ENCODE measurements around the gene PKNOX2. TPM values are rescaled to one million over a fixed set of nuclear protein-coding genes. Genes with fewer than 3 reads are reported as not detected.

Gene PKNOX2
- total and polyA plus RNA-seq, 2 of the 8 experiments (the other 6 are each of a cell fraction or from before 2014, with no cell fraction given) = 2.0 TPM

GRCh38 chr11:125211191-125211947 lies 46.8 kb downstream of the PKNOX2 start:
- no peak overlapping the region for H3K4me3 ChIP-seq (ENCODE audit: extremely low read depth in 1 of 4, insufficient read depth in 2 of 4, low read depth in 3 of 4, low read length in 4 of 4)
- H2AFZ ChIP-seq (ENCODE audit: low read length) = no peak overlapping the region
- H3K23me2 ChIP-seq (ENCODE audit: low read depth, low read length) = no peaks in the 10 kb centered on the region; the same call in 1 of the 2 replicates
- FAIRE-seq (no peak), DNase-seq (ENCODE audit: low read depth in 1 of 2, low spot score in 2 of 2) (no peak)
- H3K4ac ChIP-seq (replicated peaks; ENCODE audit: insufficient read length, low read depth, low read length) = no peak overlapping the region
- no peak overlapping the region; the same call in 1 of the 2 replicates for H2BK20ac ChIP-seq (ENCODE audit: low read length)
- H2BK15ac ChIP-seq (ENCODE audit: low read length) = 0 out of 2 replicates have a peak overlapping the region, but pooled peaks have one; percentile 8
- H3K23ac ChIP-seq (ENCODE audit: insufficient read length) = no peak overlapping the region
- H3K27ac ChIP-seq (ENCODE audit: low read depth, low read length) = no peak overlapping the region
- H3K79me1 ChIP-seq (ENCODE audit: low read depth, low read length) = no peaks in the 10 kb centered on the region
- H3K27me3 ChIP-seq (replicated peaks in 1 of 4; ENCODE audit: control insufficient read depth in 3 of 4, extremely low read depth in 1 of 4, insufficient read depth in 3 of 4, low read length in 3 of 4) = no peaks in the 10 kb centered on the region; a peak in 2 of 7 replicates
- H3K4me1 ChIP-seq (replicated peaks in 1 of 4; ENCODE audit: control insufficient read depth in 3 of 4, insufficient read depth in 4 of 4, low read length in 3 of 4) = peaks cover 12 to 28% (median 17%) of the 10 kb centered on the region in 4 experiments
- no peaks in the 10 kb centered on the region for H3K79me2 ChIP-seq (ENCODE audit: control insufficient read depth in 1 of 2, insufficient read depth in 2 of 2, low read length in 2 of 2)
- H3K9me3 ChIP-seq (ENCODE audit: insufficient read depth in 2 of 2, low read depth in 1 of 2, low read length in 1 of 2) = no peaks in the 10 kb centered on the region
- ChIA-PET CTCF (ENCODE audit: partially characterized antibody) (interaction anchor here (0.9 to 5.8 kb wide), 9 partner anchors 13 to 217 kb away, joined by 3 to 44 read pairs (median 4); no protein-coding TSS in a partner anchor), POLR2A (ENCODE audit: partially characterized antibody) (no interaction called here)
- H3K9ac ChIP-seq (replicated peaks in 1 of 4; ENCODE audit: extremely low read depth in 1 of 4, low read depth in 3 of 4, low read length in 3 of 4) = no peak overlapping the region
- TF ChIP-seq SAP30 (IDR thresholded peaks at IDR 0.05; ENCODE audit: insufficient read depth, insufficient replicate concordance, low read length) (no peak), GTF2F1 (IDR thresholded peaks at IDR 0.05; ENCODE audit: borderline replicate concordance, low read depth, low read length) (no peak), JUN (IDR thresholded peaks at IDR 0.05; ENCODE audit: low read depth, low read length) (no peak), BACH1 (IDR thresholded peaks at IDR 0.05; ENCODE audit: low read length) (no peak), CBX8 (IDR thresholded peaks at IDR 0.05; ENCODE audit: borderline replicate concordance, low read depth, low read length) (no peak), ASH2L (IDR thresholded peaks at IDR 0.05; ENCODE audit: low read length) (no peak), SP4 (IDR thresholded peaks at IDR 0.05; ENCODE audit: low read length) (no peak), RAD21 (IDR thresholded peaks at IDR 0.05 in 1 of 2, conservative IDR thresholded peaks at IDR 0.05 in 1 of 2; ENCODE audit: low read depth in 2 of 2, low read length in 2 of 2) (peak in 1 of 2 experiments; percentile 23; a peak in 1 of 4 replicates), NRF1 (IDR thresholded peaks at IDR 0.05; ENCODE audit: low read depth, low read length) (no peak)
- no peak overlapping the region for H4K5ac ChIP-seq (ENCODE audit: insufficient read length, low read depth, low read length)
- H2BK12ac ChIP-seq (ENCODE audit: low read depth, low read length) = no peak overlapping the region; the same call in 1 of the 2 replicates
- no peak overlapping the region for H4K91ac ChIP-seq (replicated peaks; ENCODE audit: insufficient read length, low read length)
- 73% methylated on average over 5 of the region's 5 CpGs; no CpG with 5 or more reads in 1 of the 2 experiments for WGBS, 2 experiments (ENCODE audit: extremely low coverage in 1 of 2, insufficient coverage in 1 of 2, insufficient read length in 1 of 2, insufficient replicate concordance in 2 of 2, low coverage in 1 of 2, low lambda C conversion rate in 2 of 2, missing lambda C conversion rate in 1 of 2)
- no peak overlapping the region for H2AK5ac ChIP-seq (ENCODE audit: low read depth, low read length)
- H3K14ac ChIP-seq (ENCODE audit: insufficient read length) = no peak overlapping the region
- no peak overlapping the region for H3K4me2 ChIP-seq (ENCODE audit: insufficient read depth in 1 of 2, low read depth in 2 of 2, low read length in 2 of 2)
- no peak overlapping the region for H2BK120ac ChIP-seq (replicated peaks; ENCODE audit: low read depth, low read length)
- no peak overlapping the region for H3K56ac ChIP-seq (replicated peaks; ENCODE audit: insufficient read length, low read depth, low read length)
- H3K18ac ChIP-seq (ENCODE audit: extremely low read depth, low read length) = peak overlapping the region; percentile 64; the same call in 1 of the 2 replicates
- H4K20me1 ChIP-seq (replicated peaks in 1 of 2; ENCODE audit: control insufficient read depth in 1 of 2, insufficient read depth in 2 of 2, low read length in 2 of 2) = no peaks in the 10 kb centered on the region
- peak overlapping the region; percentile 45; the same call in 1 of the 2 replicates for H2BK5ac ChIP-seq (ENCODE audit: low read depth, low read length)
- no peaks in the 10 kb centered on the region for H3K36me3 ChIP-seq (ENCODE audit: control insufficient read depth in 2 of 4, insufficient read depth in 4 of 4, low read length in 3 of 4)
- H4K8ac ChIP-seq (ENCODE audit: extremely low read depth, insufficient read depth, low read length) = no peak overlapping the region

Data from H1 (cell line).